NT2/D1 (cell line): ENCODE results near the gene EPS8L3.

ENCODE experiments used
- DNase-seq: peaks from one replicate; pipeline ENCODE4 v3.0.0-alpha.2; 2011; ENCODE audit warnings: low read depth, low spot score
- H3K27me3 ChIP-seq: 2 replicates; pipeline ENCODE4 v1.6.0; 2011; ENCODE audit warnings: mild to moderate bottlenecking; ENCODE audit not compliant: insufficient read length, insufficient read depth
- H3K36me3 ChIP-seq: 2 replicates; pipeline ENCODE4 v1.6.1; 2011; ENCODE audit warnings: mild to moderate bottlenecking, low read length, mixed read lengths; ENCODE audit not compliant: insufficient read depth, insufficient read length
- H3K4me1 ChIP-seq: 2 replicates; pipeline ENCODE4 v1.5.1; 2011; ENCODE audit not compliant: insufficient read depth, insufficient read length
- H3K4me3 ChIP-seq: 2 replicates; pipeline ENCODE4 v1.5.1; 2011; ENCODE audit warnings: low read depth; ENCODE audit not compliant: insufficient read length
- H3K9ac ChIP-seq: 2 replicates; pipeline ENCODE4 v1.6.0; 2011; ENCODE audit warnings: low read depth; ENCODE audit not compliant: insufficient read length
- H3K9me3 ChIP-seq: 2 replicates; pipeline ENCODE4 v1.5.1; 2011; ENCODE audit warnings: mild to moderate bottlenecking, low read length; ENCODE audit not compliant: insufficient read depth
- SUZ12 ChIP-seq: IDR thresholded peaks from 2 replicates; pipeline ENCODE4 v1.6.1; 2011; ENCODE audit not compliant: insufficient read length, insufficient read depth; ENCODE audit errors: extremely low read depth
- YY1 ChIP-seq: IDR thresholded peaks from 2 replicates; pipeline ENCODE4 v1.6.1; 2011; ENCODE audit not compliant: insufficient read length, insufficient read depth
- ZNF274 ChIP-seq: IDR thresholded peaks from 2 replicates; pipeline ENCODE4 v1.6.1; 2011; ENCODE audit warnings: mild to moderate bottlenecking, low read depth, low read length

EPS8L3 gene

GRCh38 chr1:109728870-109729269 is 34.9 kb downstream of the EPS8L3 start:
- no peak for DNase-seq

GRCh38 chr1:109726728-109727373 is 36.9 kb downstream of the EPS8L3 start:
- H3K9me3 ChIP-seq, result peaks cover 38% of the 10 kb centered on the region
- H3K27me3 ChIP-seq, result no peaks in the 10 kb centered on the region
- no peaks in the 10 kb centered on the region for H3K4me1 ChIP-seq
- TF ChIP-seq ZNF274, result no peak
- H3K36me3 ChIP-seq, result no peaks in the 10 kb centered on the region
- no peak for DNase-seq
- H3K9ac ChIP-seq, result no peak overlapping the region
- H3K4me3 ChIP-seq, result no peak overlapping the region

More at GRCh38 chr1:109728870-109729269, 34.9 kb downstream of the EPS8L3 start:
- no peaks in the 10 kb centered on the region for H3K27me3 ChIP-seq
- H3K4me1 ChIP-seq, result peaks cover 2% of the 10 kb centered on the region
- no peak overlapping the region for H3K9ac ChIP-seq
- peaks cover 45% of the 10 kb centered on the region for H3K9me3 ChIP-seq
- no peak overlapping the region for H3K4me3 ChIP-seq
- no peak for TF ChIP-seq ZNF274
- no peak for TF ChIP-seq YY1
- TF ChIP-seq SUZ12, result no peak
- H3K36me3 ChIP-seq, result no peaks in the 10 kb centered on the region

GRCh38 chr1:109726007-109726406 is 37.7 kb downstream of the EPS8L3 start:
- no peak overlapping the region for H3K9ac ChIP-seq

GRCh38 chr1:109725510-109725909 is 38.2 kb downstream of the EPS8L3 start:
- Histone ChIP-seq H3K4me1 (no peaks in the 10 kb centered on the region), H3K36me3 (no peaks in the 10 kb centered on the region), H3K9me3 (peaks cover 38% of the 10 kb centered on the region), H3K4me3 (no peak overlapping the region), H3K27me3 (no peaks in the 10 kb centered on the region), H3K9ac (no peak overlapping the region)
- no peak for DNase-seq
- TF ChIP-seq SUZ12 (no peak), YY1 (no peak), ZNF274 (no peak)

More at GRCh38 chr1:109726007-109726406, 37.7 kb downstream of the EPS8L3 start:
- Histone ChIP-seq H3K4me1 (no peaks in the 10 kb centered on the region), H3K27me3 (no peaks in the 10 kb centered on the region), H3K36me3 (no peaks in the 10 kb centered on the region), H3K4me3 (no peak overlapping the region), H3K9me3 (peaks cover 38% of the 10 kb centered on the region)
- no peak for TF ChIP-seq ZNF274
- no peak for TF ChIP-seq YY1
- no peak for TF ChIP-seq SUZ12
- DNase-seq, result no peak

GRCh38 chr1:109724933-109725332 is 38.8 kb downstream of the EPS8L3 start:
- no peak overlapping the region for H3K9ac ChIP-seq
- H3K9me3 ChIP-seq, result peaks cover 38% of the 10 kb centered on the region
- H3K4me3 ChIP-seq, result no peak overlapping the region
- TF ChIP-seq ZNF274, result no peak
- no peak for TF ChIP-seq SUZ12
- TF ChIP-seq YY1, result no peak
- H3K4me1 ChIP-seq, result no peaks in the 10 kb centered on the region
- H3K36me3 ChIP-seq, result no peaks in the 10 kb centered on the region
- DNase-seq, result no peak
- no peaks in the 10 kb centered on the region for H3K27me3 ChIP-seq

DNA sequence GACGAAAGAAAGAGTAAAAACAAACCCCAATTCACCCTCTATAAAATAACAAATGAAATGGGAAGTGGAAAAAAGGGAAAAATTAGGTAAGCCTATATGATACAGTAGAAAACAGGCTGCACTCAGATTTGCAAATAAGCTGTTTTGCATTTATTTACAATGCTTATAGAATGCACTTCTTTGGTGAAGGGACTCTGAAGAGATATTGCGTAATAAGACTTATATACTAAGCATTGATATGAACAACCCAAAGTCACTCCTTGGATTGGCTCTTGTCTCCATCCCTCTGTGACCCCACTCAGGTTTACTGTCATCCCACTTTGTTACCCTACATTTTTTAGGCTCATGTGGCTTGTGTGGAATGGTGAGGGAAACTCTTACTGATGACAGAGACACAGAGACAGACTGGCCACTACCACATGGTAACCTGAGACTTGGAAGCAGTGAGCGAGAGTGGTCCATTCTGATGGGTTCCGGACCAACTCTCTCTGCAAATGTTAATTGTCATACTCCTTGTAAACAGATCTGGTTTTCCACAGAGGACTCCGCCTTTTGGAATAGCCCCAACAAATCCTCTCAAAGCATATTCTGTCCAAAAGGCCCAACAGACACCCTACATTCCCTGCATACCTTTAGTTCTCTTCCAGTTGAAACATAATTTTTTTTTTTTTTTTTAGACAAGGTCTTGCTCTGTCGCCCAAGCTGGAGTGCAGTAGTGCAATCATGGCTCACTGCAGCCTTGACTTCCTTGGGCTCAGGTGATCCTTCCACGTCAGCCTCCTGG is 40.6 kb downstream of the EPS8L3 start:
- no peaks in the 10 kb centered on the region for H3K36me3 ChIP-seq
- H3K9ac ChIP-seq, result no peak overlapping the region
- no peak for TF ChIP-seq ZNF274
- no peak for TF ChIP-seq YY1
- TF ChIP-seq SUZ12, result no peak
- H3K4me1 ChIP-seq, result no peaks in the 10 kb centered on the region
- no peak overlapping the region for H3K4me3 ChIP-seq
- H3K27me3 ChIP-seq, result no peaks in the 10 kb centered on the region
- H3K9me3 ChIP-seq, result peaks cover 30% of the 10 kb centered on the region
- no peak for DNase-seq

DNA sequence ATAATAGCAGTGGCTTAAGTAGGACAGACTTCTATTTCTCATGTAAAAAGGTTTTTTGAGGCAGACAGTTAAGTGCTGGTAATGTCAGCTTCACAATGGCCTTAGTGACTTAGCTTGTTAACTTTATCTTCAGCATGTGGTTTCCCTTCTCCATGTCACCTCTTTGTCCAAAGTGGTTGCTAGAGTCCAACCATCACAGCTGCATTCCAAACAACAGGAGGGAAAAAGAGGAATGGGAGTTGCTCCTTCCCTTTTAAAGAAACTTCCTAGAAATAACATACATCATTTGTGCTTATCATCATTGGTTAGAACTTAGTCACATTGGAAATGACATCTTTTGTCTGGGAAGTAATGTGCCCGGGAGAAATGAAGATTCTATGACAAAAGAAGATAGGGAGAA is 41.8 kb downstream of the EPS8L3 start:
- H3K4me1 ChIP-seq, result no peaks in the 10 kb centered on the region
- H3K4me3 ChIP-seq, result no peak overlapping the region
- peaks cover 18% of the 10 kb centered on the region for H3K9me3 ChIP-seq
- no peak for DNase-seq
- H3K36me3 ChIP-seq, result no peaks in the 10 kb centered on the region
- TF ChIP-seq ZNF274 (no peak), SUZ12 (no peak), YY1 (no peak)
- no peak overlapping the region for H3K9ac ChIP-seq
- H3K27me3 ChIP-seq, result no peaks in the 10 kb centered on the region
